GM12891 (cell line): ENCODE results near the gene GOT1.

Source experiments
- POLR2AphosphoS5 ChIP-seq: IDR thresholded peaks from 2 replicates; pipeline ENCODE4 v1.6.1; 2011; ENCODE audit warnings: low read depth, low read length, control low read depth
- TAF1 ChIP-seq: IDR thresholded peaks from 2 replicates; pipeline ENCODE4 v1.6.1; 2011; ENCODE audit warnings: low read depth, low read length, control low read depth

DNA sequence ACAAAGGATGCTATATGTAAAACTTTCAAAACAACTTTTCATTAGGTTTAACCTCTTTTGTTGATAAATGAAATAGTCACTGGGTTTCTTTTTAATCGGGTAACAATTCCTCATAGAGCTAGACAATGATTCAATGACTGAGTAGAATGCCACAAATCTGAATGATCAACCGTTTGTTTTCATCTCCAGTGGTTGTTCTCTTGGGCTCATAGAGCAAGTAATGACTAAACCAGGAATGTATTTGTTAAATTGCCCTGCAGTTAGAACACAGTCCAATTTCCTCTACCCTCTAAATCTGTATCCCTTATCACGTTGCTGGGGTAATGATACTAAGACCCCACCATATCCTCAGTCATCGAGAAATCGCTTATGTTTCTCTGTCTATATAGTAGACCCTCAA, 61.3 kb downstream of the GOT1 start:
- TF ChIP-seq POLR2AphosphoS5 = no peak
- TF ChIP-seq TAF1 = no peak
